Ramos (cell line): ENCODE results near the gene TNS3.

Source experiments
- in situ Hi-C: fragments of 300-500 bp; cut with MboI; formaldehyde crosslinking; loops from one replicate; pipeline ENCODE4 v1.14.3; 2022; ENCODE audit warnings: low sequenced_read_pairs; ENCODE audit not compliant: unreplicated experiment

TNS3 gene

GRCh38 chr7:47418601-47419309 lies 163.2 kb downstream of the TNS3 start:
- in situ Hi-C loops, result no loop called here

DNA sequence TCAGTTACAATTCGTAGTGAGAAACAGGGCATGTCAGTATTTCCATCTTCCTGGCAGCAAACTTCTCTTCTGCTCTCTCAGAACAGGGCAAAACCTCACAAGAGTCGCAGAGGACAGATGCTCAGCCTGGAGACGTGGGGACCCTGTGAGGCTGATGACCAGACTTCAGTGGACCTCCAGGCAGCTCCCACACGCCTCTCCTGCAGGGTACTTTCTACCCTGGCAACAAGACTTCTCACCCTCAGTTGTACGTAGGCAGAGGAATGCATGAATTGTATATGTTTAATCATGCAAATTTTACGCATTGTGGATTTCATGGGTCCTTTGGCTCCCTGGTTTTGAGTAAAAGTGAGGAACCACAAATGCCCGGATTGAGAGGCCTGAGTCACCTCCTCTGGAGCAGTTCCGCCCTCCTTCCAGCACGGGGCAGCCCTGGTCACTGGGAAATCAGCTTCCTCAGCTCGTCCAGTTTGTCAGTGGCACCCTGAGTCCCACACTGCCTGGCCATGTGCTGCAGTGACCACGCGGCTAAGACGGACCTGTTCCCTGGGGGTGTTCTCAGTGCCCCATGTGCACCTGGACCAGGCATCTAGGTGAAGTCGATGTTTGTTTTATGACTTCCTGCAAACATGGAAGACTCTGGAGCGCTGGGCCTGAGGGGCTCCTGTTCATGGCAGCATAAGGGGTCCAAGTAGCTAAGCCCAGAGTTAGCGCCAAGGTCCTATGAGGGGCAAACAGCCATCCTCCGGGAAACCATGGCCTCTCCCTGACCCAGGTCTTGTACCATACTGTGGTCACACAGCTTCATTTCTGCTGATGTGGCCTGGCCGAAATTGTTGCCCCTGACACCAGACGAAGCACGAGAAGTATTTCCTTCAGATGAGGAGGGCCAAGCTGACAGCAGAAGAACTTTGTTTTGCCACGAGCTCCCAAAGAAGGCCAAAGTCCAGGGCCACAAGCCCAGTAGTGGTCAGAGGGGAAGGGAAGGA lies 165.1 kb downstream of the TNS3 start:
- in situ Hi-C loops, result no loop called here

DNA sequence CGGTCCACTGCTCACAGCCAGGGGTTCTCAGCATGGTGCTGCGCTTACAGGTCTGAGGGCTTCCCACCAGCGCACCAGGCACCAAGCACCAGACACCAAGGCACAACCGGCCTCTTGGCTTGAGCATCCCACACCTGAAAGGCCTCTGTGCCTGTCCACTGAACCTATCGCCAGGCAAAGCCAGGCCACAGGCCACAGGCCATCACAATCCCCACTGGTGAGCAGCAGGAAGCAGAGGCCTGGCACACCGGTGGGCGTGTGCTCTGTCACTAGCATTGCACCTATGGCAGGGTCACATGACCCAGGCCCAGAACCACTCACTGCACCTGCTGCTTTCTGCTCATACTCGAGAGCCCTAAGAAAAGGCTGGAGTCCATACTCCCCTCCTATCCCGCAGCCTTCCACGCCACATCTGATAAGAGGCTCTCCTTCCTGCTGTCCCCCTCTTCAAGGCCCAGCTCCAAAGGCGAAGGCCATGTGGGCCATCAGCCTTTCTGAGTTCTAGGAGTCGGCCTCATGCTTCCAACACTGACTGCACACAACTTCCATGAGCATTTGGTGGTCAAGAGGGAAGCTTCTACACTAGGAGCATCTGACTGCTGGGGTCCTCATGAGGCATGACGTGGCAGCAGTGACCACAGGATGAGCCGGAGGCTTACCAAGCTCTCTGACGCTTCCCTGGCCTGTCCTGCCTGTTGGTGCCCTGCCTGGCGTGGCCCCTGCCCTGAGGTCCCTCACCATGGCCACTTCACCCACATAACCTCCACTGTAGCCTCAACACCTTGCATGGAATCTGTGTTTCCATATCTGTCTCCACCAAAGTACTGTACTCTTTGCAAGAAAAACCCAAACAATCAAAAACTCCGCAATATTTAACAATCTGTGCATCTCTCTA lies 166.3 kb downstream of the TNS3 start:
- in situ Hi-C loops, result no loop called here

DNA sequence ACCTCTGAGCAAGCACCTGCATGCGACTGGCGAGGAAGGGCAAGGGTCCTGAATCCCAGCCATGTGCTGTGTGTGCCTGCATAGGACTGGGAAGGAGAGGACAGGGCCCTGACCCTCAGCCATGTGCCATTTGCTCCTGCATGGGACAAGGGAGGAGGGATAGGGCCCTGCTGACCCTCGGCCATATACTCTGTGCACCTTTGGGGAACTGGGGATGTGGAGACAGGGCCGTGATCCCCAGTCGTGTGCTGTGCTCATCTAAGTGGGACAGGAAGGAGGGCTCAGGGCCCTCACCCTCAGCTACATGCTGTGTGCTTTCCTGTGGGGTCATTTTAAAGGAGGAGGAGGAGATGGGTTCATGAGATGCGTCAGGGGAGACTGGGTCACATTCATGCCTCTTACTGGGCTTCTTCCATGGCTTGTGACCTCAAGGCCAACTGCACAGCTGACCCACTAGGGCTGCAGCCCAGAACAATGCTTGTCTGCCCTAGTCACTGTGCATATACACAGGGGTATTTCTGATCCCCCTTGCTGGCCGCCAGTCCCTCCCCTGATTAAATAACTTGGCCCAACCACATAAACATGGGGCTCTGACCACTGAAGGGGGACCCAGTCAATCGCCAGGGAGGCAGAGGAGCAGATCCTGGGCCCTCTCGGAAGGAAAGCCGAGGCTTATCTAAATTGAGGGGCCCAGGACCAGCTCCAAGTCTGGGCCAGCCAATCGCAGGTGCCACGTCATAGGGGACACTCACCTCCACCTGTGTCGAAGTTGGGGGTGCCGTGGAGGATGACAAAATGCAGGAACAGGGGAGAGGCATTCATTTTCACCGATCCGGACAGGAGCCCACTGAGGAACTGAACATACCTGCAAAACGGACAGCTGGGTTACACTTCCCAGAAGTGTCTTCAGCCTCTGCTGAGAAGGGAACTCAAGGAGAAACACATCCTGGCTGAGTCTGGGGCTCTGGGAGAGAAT lies 167.3 kb downstream of the TNS3 start:
- in situ Hi-C loops, result no loop called here

DNA sequence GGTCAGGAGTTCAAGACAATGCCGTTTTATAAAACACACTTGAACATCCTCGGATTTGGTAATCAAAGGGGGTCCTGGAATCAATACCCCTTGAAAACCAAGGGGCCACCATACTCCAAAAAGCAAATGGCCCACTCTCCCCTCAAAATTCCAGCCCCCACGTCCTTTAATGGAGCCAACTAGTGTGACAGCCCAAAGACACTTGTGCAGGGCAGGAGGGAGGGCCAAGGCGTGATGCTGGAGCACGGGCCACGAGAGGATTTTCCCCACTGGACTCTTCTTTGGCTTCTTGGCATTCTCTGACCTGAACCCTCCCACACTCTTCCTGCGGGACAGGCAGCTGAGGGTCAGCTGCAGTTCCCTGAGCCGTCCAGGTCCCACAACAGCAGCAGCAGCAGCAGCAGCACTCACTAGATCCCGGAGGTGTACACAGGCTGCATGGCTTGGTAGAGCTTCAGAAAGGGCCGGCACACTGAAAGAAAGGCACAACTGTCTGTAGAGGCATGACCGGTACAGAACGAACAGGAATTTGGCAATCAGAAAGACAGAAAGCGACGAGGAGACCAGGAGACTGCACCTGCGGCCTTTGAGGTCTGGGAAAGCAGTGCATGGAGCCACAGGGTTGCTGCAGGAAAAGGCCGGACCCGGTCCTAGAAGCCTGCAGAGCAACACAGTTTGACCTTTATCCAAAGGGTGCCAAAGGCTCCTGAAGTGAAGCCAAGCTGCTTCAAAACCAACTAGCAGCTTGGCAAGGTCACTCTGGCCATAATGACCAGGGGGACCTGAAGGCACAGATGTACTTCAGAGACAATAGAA lies 168.2 kb downstream of the TNS3 start:
- in situ Hi-C loops, result no loop called here

DNA sequence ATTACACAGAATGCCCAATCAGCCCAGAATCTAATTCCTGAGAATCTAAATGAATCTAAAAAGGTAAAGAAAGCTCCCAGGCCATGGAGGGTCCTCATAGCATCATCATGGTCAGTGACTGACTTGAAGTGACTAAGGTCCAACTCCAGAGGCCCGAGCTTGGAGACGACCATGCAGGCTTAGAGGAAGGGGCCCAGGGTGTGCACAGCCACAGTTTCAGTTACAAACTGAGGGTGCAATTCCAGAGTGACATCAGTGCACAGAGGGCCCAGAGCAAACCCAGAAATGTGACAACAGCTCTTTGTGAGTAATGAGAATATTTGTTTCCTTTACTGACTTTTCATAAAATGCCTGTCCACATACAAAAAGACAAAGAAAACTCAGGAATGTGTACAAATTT lies 170.0 kb downstream of the TNS3 start:
- in situ Hi-C loops, result no loop called here

DNA sequence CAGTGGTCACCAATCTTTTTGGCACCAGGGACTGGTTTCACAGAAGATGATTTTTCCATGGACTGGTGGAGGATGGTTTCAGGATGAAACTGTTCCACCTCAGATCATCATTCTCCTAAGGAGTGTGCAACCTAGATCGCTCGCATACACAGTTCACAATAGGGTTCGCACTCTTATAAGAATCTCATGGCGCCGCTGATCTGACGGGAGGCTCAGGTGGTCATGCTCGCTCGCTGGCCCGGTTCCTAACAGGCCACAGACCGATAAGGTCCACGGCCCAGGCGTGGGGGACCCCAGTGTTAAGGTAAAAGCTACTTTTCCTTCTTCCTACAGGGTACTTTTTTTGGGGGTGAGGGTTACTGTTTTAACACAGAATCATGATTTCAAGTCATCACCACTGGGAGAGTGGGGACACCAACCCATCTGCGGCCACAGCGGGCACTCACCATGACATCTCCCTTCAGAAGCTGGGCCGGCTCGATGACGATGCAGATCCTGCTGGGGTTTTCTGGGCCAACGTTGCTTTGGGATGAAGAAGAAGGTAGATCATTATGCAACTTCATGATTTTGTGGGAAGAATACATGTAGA lies 170.5 kb downstream of the TNS3 start:
- in situ Hi-C loops, result no loop called here

DNA sequence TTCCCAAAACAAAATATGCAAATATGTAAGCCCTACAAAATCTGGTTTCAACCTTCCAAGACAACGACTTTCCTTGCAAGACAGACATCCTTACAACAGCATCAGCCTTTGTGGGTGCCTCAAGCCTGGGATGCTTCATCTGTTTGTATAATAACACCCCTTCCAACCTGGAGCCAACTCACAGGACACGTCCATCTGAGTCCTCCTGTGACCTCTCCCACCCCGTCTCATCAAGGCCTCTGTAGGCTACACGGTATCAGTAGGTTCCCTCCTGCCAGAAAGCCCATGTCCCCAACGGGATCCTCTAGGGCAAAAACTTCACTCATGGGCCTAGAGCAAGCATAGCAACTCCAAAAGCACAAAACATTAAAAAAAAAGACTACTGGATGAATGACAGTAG lies 173.2 kb downstream of the TNS3 start:
- in situ Hi-C loops, result no loop called here

GRCh38 chr7:47407821-47408674 lies 173.9 kb downstream of the TNS3 start:
- in situ Hi-C loops, result no loop called here

- in situ Hi-C loops, result no loop called here
Measured at GRCh38 chr7:47407136-47407535, 174.8 kb downstream of the TNS3 start.

DNA sequence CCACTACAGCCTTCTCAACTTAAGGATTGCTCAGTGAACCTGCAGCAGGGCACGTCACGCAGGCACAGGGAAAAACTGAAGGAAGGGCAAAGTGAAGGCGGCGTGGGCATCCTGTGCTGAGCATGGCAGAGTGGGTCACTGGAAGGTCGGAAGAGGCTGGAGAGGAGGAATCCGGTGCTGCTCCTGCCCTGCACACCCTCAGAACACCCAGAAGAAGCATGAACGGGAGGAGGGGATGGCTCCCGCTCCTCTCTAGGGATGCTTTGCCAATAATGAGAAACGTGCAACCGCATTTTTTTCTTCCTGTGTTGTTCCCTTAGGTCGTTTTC lies 175.1 kb downstream of the TNS3 start:
- in situ Hi-C loops, result no loop called here

- in situ Hi-C loops, result no loop called here
Measured at GRCh38 chr7:47405921-47406800, 175.8 kb downstream of the TNS3 start.

- in situ Hi-C loops, result no loop called here
Measured at GRCh38 chr7:47405286-47405904, 176.5 kb downstream of the TNS3 start.

- in situ Hi-C loops, result no loop called here
Measured at GRCh38 chr7:47404010-47404409, 177.9 kb downstream of the TNS3 start.

DNA sequence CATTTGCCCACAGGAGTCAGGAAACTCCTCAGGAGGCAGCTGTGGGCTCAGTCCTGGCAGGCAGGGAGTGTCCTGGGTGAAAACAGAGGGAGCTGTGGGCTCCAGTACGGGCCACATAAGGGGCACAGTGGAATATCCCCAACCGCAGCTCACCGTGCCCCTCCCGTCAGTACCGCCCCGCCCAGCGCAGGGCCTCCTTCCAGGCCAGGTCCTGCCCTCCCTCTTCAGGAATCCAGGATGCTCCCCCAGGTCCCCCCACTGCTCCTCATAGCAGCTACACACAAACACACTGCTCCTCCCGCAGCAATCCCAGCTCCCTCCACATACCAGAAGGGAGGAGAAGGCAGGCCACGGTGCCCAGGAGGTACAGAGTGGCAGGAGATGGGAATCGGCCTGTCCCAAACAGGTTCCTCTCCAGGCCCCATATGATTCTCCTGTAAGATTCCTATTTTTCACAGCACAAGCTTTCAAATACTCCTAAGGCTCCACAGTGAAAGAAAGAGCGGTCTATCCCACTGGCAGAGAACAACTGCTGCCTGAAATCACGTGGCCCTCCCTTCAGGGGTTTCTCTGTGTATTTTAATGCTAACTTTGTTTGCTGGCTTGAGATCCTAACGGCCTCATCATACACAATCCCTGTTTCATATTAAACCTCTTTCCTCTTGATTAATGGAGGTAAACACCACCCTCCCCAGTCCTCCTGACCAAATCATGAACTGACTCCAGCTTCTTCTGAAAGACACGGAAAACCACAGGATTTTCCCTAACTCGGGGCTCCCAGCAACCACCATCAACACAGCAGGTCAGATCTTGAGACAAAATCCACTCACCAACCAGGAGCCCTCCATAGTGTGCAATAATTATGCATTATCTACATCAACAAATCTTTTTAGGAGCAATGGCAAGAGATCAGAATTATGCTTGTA lies 178.7 kb downstream of the TNS3 start:
- in situ Hi-C loops, result no loop called here
